HepG2 (cell line): ENCODE results near the gene PGS1. TPM values are rescaled to one million over a fixed set of nuclear protein-coding genes. Genes with fewer than 3 reads are reported as not detected.

Experiments used
- CCAR2 ChIP-seq: fragments of 200-400 bp; formaldehyde crosslinking; optimal IDR thresholded peaks from 2 replicates; pipeline ENCODE3; 2018; ENCODE audit warnings: low read depth, mild to moderate bottlenecking, low read length, moderate library complexity
- ELK4 ChIP-seq: sonication (generic); formaldehyde crosslinking; IDR thresholded peaks from 2 replicates; pipeline ENCODE4 v1.9.0; 2021; ENCODE audit warnings: missing genetic modification reagents, borderline replicate concordance
- FOSL1 ChIP-seq: sonication (generic); formaldehyde crosslinking; IDR thresholded peaks from 2 replicates; pipeline ENCODE4 v1.9.0; 2021; ENCODE audit warnings: missing genetic modification reagents, borderline replicate concordance
- HOXA3 ChIP-seq: sonication (generic); formaldehyde crosslinking; IDR thresholded peaks from 2 replicates; pipeline ENCODE4 v1.5.0; 2020; ENCODE audit warnings: missing genetic modification reagents
- IKZF4 ChIP-seq: sonication (generic); formaldehyde crosslinking; IDR thresholded peaks from 2 replicates; pipeline ENCODE4 v1.5.1; 2020; ENCODE audit warnings: borderline replicate concordance, mild to moderate bottlenecking, low read depth, missing genetic modification reagents; ENCODE audit errors: not compliant biosample characterization
- KDM3A ChIP-seq: IDR thresholded peaks from 2 replicates; pipeline ENCODE4 v1.6.1; 2018; ENCODE audit warnings: low read depth, missing compliant biosample characterization
- NAIF1 ChIP-seq: sonication (generic); formaldehyde crosslinking; IDR thresholded peaks from 2 replicates; pipeline ENCODE4 v1.5.0; 2020; ENCODE audit warnings: mild to moderate bottlenecking, missing genetic modification reagents, borderline replicate concordance
- NR2F1 ChIP-seq, 2 experiments: fragments of 450-650 bp in 1 of 2; formaldehyde crosslinking in 1 of 2; IDR thresholded peaks; 2 replicates each; pipeline versions ENCODE4 v1.5.0 to v1.6.1; 2016 to 2020; ENCODE audit warnings: mild to moderate bottlenecking in 1 of 2, missing compliant biosample characterization in 1 of 2, missing genetic modification reagents in 1 of 2, moderate library complexity in 1 of 2
- REST ChIP-seq, 2 experiments: IDR thresholded peaks; 2 replicates each; pipeline ENCODE4 v1.6.1; 2011 to 2012; ENCODE audit warnings: low read length in 2 of 2, borderline replicate concordance in 1 of 2, low read depth in 1 of 2, mild to moderate bottlenecking in 1 of 2, moderate library complexity in 1 of 2
- TRIM22 ChIP-seq: fragments of 450-650 bp; IDR thresholded peaks from 2 replicates; pipeline ENCODE4 v1.6.1; 2017
- ZFX ChIP-seq: sonication (generic); formaldehyde crosslinking; IDR thresholded peaks from 2 replicates; pipeline ENCODE4 v1.4.0; 2020; ENCODE audit warnings: mild to moderate bottlenecking, low read depth, missing genetic modification reagents, moderate library complexity
- ZGPAT ChIP-seq: IDR thresholded peaks from 2 replicates; pipeline ENCODE4 v1.6.1; 2016; ENCODE audit warnings: mild to moderate bottlenecking
- ZNF253 ChIP-seq: sonication (generic); formaldehyde crosslinking; IDR thresholded peaks from 2 replicates; pipeline ENCODE4 v1.8.0; 2022; ENCODE audit warnings: mild to moderate bottlenecking, missing genetic modification reagents, borderline replicate concordance
- ZNF317 ChIP-seq: sonication (generic); formaldehyde crosslinking; IDR thresholded peaks from 2 replicates; pipeline ENCODE4 v1.5.0; 2020; ENCODE audit warnings: mild to moderate bottlenecking, missing genetic modification reagents
- ZNF430 ChIP-seq: sonication (generic); formaldehyde crosslinking; IDR thresholded peaks from 2 replicates; pipeline ENCODE4 v1.9.0; 2021; ENCODE audit warnings: mild to moderate bottlenecking, missing genetic modification reagents
- ZNF558 ChIP-seq: sonication (generic); formaldehyde crosslinking; IDR thresholded peaks from 2 replicates; pipeline ENCODE4 v1.9.0; 2022; ENCODE audit warnings: mild to moderate bottlenecking, missing genetic modification reagents, borderline replicate concordance
- ZNF576 ChIP-seq: sonication (generic); formaldehyde crosslinking; IDR thresholded peaks from 2 replicates; pipeline ENCODE4 v1.4.0; 2020; ENCODE audit warnings: mild to moderate bottlenecking, missing genetic modification reagents
- ZNF674 ChIP-seq: sonication (generic); formaldehyde crosslinking; IDR thresholded peaks from 2 replicates; pipeline ENCODE4 v1.5.0; 2020; ENCODE audit warnings: low read depth, mild to moderate bottlenecking, missing genetic modification reagents
- ZNF792 ChIP-seq: IDR thresholded peaks from 2 replicates; pipeline ENCODE4 v1.6.1; 2016
- ZNF83 ChIP-seq: sonication (generic); formaldehyde crosslinking; IDR thresholded peaks from 2 replicates; pipeline ENCODE4 v1.4.0; 2020; ENCODE audit warnings: missing genetic modification reagents, mild to moderate bottlenecking, borderline replicate concordance
- ZSCAN12 ChIP-seq: sonication (generic); formaldehyde crosslinking; IDR thresholded peaks from 2 replicates; pipeline ENCODE4 v1.9.0; 2021; ENCODE audit warnings: mild to moderate bottlenecking, missing genetic modification reagents
- polyA plus RNA-seq, 8 experiments: library from polyadenylated mRNA; depleted of rRNA in 3 of 8; stranded (reverse) in 7 of 8; unstranded in 1 of 8; fragments of >200 nt; fragmentation: Illumina TruSeq in 4 of 8; extraction: Trizol in 4 of 8; gene quantifications; 2 replicates each; pipeline versions ENCODE4 v1.2.1 to v1.2.3, GENCODE V29; 2011 to 2016; ENCODE audit warnings: low read depth in 4 of 8, missing spikeins in 1 of 8, mixed read lengths in 1 of 8; ENCODE audit not compliant: insufficient read depth in 1 of 8
- total RNA-seq, 5 experiments: library from RNA; depleted of rRNA; stranded (reverse); fragments of >200 nt; fragmentation: Illumina TruSeq; extraction: Trizol; gene quantifications; 2 replicates each; pipeline ENCODE4 v1.2.3, GENCODE V29; 2016; ENCODE audit warnings: low read depth in 1 of 5

The PGS1 gene
- total and polyA plus RNA-seq, 2 of the 13 experiments (the other 11 are each of a cell fraction or from before 2014, with no cell fraction given) = 25.9 to 31.5 TPM

- TF ChIP-seq ELK4 (CRISPR knock-in tag) (no peak), ZNF430 (0 out of 2 replicates have a peak, but pooled peaks have one; percentile 11), ZNF792 (CRISPR knock-in tag) (no peak), NAIF1 (no peak), HOXA3 (no peak), ZNF558 (CRISPR knock-in tag) (no peak), ZNF317 (CRISPR knock-in tag) (no peak), ZNF83 (CRISPR knock-in tag) (0 out of 2 replicates have a peak, but pooled peaks have one; percentile 44), ZFX (no peak), ZNF253 (CRISPR knock-in tag) (no peak), REST (IDR thresholded peaks at IDR 0.05; ENCODE audit: borderline replicate concordance in 1 of 2, low read depth in 1 of 2, low read length in 2 of 2) (no peak), ZNF674 (no peak), IKZF4 (peak; percentile 21), KDM3A (CRISPR knock-in tag) (0 out of 2 replicates have a peak, but pooled peaks have one; percentile 47), NR2F1 (CRISPR knock-in tag; IDR thresholded peaks at IDR 0.05) (peak in 1 of 2 experiments; percentile 21; a peak in 1 of 4 replicates), FOSL1 (CRISPR knock-in tag) (no peak), CCAR2 (no peak), ZSCAN12 (CRISPR knock-in tag) (no peak), ZGPAT (peak; percentile 2; the same call in 1 of the 2 replicates), TRIM22 (no peak), ZNF576 (CRISPR knock-in tag) (0 out of 2 replicates have a peak, but pooled peaks have one; percentile 28)
Observed at GRCh38 chr17:78432226-78433012, 54.0 kb downstream of the PGS1 start (continued).
